ENCODE results near the gene SHISA8. TPM values are rescaled to one million over a fixed set of nuclear protein-coding genes. Genes with fewer than 3 reads are reported as not detected.

SHISA8 gene
- total and polyA plus RNA-seq, 7 donors = 0.15 to 0.26 (median 0.26) TPM; not detected in 4

DNA sequence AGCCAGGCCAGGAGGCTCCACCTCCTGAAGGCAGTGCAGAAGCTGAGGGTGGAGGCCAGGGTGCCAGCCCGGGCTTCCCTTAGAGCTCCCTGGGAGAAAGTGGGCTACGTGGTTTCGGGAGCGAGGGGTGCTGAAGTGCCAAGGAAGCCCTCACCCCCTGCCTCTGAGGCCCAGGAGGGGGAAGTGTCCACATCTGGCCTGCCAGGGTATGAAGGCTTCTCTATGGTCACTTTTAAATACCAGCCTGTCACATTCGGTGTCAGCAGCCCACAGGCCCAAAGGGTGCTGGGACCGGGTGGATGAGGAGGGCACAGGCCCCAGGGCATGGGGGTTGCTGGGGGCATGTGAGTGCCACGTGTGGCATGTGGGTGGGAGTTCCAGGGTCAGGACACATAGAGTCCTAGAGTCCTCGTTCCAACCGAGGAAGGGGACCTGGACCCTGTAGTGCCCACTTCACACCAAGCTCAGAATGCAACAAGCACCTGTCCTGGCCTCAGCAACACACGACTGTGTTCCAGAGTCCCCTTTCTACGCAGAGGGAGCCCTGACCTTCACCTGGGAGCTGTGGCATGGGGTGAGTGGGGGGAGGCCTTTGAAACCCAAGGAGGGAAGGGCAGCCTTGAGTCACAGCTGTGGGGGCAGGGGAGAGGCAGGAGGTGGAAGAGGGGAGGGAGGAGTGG, 1.7 kb downstream of the SHISA8 start:
- intact Hi-C loops (cut with DNase I) = no loop called here
- TF ChIP-seq CTCF (IDR thresholded peaks at IDR 0.05) = no peak
- H3K4me1 ChIP-seq = peaks cover 12% of the 10 kb centered on the region

DNA sequence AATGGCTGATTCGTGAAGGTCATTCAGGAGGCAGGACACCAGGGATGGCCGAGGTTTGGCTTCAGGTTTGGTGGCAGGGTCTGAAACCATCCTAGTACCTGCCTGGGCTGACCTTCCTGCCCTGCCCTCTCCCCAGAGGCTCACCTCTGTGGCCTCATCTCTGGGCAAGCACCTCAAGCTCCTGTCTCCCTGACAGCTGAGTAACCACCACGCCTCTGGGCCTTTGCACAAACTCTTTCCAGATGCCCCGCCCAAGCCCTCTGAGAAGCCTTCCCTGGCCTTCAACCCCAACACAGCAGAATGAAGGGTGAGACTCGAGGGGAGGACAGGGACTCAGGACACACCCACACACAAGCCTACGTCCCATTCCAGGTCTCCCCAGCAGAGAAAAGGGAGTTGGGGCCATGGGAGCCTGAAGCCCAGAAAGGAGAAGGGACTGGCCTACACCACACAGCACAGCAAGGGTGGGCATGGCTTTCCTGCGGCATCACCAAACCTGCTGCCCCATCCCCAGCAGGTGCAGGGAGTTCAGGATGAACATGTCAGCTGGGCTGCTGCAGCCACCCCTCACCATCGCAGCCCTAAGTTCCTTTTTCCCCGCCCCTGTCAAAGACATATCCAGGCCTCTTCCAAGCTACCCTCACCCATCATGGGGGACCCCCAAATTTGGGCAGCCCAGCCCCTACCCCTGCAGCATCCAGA, 2.4 kb downstream of the SHISA8 start:
- Histone ChIP-seq H3K27me3 (ENCODE audit: insufficient read depth in 3 of 3, low read length in 2 of 3) (peaks cover 0 to 66% (median 27%) of the 10 kb centered on the region in 3 donors), H3K27ac (no peak overlapping the region)

More for the DNA sequence above, 1.7 kb downstream of the SHISA8 start:
- Histone ChIP-seq H3K27ac (no peak overlapping the region), H3K27me3 (ENCODE audit: insufficient read depth in 3 of 3, low read length in 2 of 3) (peaks cover 0 to 66% (median 27%) of the 10 kb centered on the region in 3 donors), H3K9me3 (no peaks in the 10 kb centered on the region), H3K4me3 (no peak overlapping the region), H3K36me3 (ENCODE audit: insufficient read depth in 1 of 2, low read depth in 1 of 2) (no peaks in the 10 kb centered on the region)
- WGBS, 3 donors = 73 to 82% (median 79%) methylated on average over 11 of the region's 11 CpGs
- ATAC-seq (no peak), DNase-seq (no peak)

GRCh38 chr22:41911001-41911611, 3.8 kb downstream of the SHISA8 start:
- DNase-seq (no peak), ATAC-seq (peak in 1 of 4 donors; percentile 8)
- Histone ChIP-seq H3K4me3 (peak overlapping the region; percentile 59), H3K9me3 (no peaks in the 10 kb centered on the region), H3K27ac (no peak overlapping the region), H3K36me3 (ENCODE audit: insufficient read depth in 1 of 2, low read depth in 1 of 2) (no peaks in the 10 kb centered on the region), H3K27me3 (ENCODE audit: insufficient read depth in 3 of 3, low read length in 2 of 3) (peaks cover 0 to 56% (median 27%) of the 10 kb centered on the region in 3 donors), H3K4me1 (peaks cover 12% of the 10 kb centered on the region)
- TF ChIP-seq CTCF (IDR thresholded peaks at IDR 0.05) = no peak
- intact Hi-C loops (cut with DNase I) = no loop called here
- WGBS, 3 donors = 19 to 24% (median 24%) methylated on average over 28 to 37 of the region's 37 CpGs

More for the DNA sequence above, 2.4 kb downstream of the SHISA8 start:
- H3K4me1 ChIP-seq = peaks cover 12% of the 10 kb centered on the region
- 80 to 88% (median 86%) methylated on average over 9 of the region's 9 CpGs for WGBS, 3 donors
- intact Hi-C loops (cut with DNase I) = no loop called here
- DNase-seq = no peak
- H3K9me3 ChIP-seq = no peaks in the 10 kb centered on the region
- no peak for TF ChIP-seq CTCF (IDR thresholded peaks at IDR 0.05)
- ATAC-seq = no peak
- H3K4me3 ChIP-seq = no peak overlapping the region
- no peaks in the 10 kb centered on the region for H3K36me3 ChIP-seq (ENCODE audit: insufficient read depth in 1 of 2, low read depth in 1 of 2)

GRCh38 chr22:41910050-41911000, 4.5 kb downstream of the SHISA8 start:
- Histone ChIP-seq H3K4me1 (peaks cover 12% of the 10 kb centered on the region), H3K4me3 (peak overlapping the region; percentile 59)
- WGBS, 3 donors = 1% methylated on average over 75 to 112 of the region's 112 CpGs

More at GRCh38 chr22:41910050-41911000, 4.5 kb downstream of the SHISA8 start:
- peaks cover 0 to 6% of the 10 kb centered on the region in 2 donors for H3K36me3 ChIP-seq (ENCODE audit: insufficient read depth in 1 of 2, low read depth in 1 of 2)
- peaks cover 0 to 49% (median 23%) of the 10 kb centered on the region in 3 donors for H3K27me3 ChIP-seq (ENCODE audit: insufficient read depth in 3 of 3, low read length in 2 of 3)
- H3K27ac ChIP-seq = no peak overlapping the region
- TF ChIP-seq CTCF (IDR thresholded peaks at IDR 0.05) = no peak
- no peaks in the 10 kb centered on the region for H3K9me3 ChIP-seq
- peak in 1 of 2 donors; percentile 78 for DNase-seq
- peak; percentile 30 to 78 (median 66) for ATAC-seq
- intact Hi-C loops (cut with DNase I) = no loop called here
